Middle frontal gyrus (tissue), 1 donor: ENCODE results near the gene ABCF2.

Experiments
- DNase-seq: peaks from one replicate; pipeline ENCODE4 v3.0.0-alpha.2; 2015; ENCODE audit warnings: low spot score; ENCODE audit errors: extremely low spot score

Gene ABCF2

DNA sequence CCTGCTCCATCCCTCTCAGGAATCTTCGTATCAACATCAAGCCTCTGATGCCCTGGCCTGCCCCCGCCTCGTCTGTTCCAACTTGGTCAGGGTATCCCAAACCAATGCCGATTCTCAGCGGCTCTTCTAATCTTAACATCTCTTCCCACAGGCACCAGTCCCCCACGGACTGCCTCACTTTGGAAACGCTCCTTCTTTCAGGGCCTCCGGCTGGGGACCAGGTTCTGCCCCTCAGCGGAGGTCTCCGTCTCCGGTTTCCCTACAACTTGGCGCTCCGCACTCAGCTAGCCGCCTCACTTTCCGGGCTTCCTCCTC, 488 bp downstream of the ABCF2 start:
- no peak for DNase-seq

DNA sequence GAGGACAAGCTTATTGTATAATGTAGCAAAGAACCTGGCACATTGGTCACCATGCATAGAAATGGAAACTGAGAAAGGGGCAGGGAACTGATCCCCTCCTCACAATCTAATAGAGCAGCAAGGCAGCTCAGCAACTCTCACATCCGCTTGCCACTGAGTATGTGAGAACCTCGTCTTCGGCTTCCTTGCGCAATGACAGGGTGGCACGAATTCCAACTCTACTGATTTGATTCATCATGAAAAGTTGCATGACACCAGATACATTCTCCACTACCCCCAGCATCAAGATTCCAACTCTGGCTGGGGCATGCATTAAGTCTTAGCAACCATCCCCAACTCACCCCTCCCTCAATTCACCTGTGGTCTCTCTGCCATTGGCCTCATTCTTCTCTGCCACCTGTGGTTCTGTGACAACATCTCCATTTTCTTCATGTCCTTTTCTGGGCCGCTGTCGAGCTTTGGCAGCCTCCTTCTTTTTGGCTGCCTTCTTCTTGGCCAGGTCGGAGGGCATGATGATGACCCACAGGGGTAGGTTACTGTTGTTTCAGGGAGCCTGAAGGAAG, 976 bp downstream of the ABCF2 start:
- DNase-seq, result no peak

DNA sequence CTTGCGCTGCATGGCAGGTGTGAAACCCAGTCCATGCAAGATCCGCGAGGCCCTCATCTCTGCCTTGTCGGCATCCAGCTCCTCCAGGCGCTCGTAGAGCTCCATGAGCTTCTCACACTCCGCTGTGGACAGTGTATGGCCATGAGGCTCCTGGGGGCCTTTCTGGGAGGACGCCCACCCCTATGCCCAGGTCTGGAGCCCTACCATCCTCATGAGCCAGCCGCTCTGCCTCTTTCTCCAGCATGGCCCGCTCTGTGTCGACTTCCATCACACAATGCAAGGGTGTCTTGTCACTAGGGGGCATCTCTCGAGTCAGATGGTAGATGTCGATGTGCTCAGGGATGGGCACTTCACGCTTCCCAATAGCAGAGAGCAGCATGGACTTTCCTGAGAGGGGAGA, 3.3 kb downstream of the ABCF2 start:
- DNase-seq, result no peak

DNA sequence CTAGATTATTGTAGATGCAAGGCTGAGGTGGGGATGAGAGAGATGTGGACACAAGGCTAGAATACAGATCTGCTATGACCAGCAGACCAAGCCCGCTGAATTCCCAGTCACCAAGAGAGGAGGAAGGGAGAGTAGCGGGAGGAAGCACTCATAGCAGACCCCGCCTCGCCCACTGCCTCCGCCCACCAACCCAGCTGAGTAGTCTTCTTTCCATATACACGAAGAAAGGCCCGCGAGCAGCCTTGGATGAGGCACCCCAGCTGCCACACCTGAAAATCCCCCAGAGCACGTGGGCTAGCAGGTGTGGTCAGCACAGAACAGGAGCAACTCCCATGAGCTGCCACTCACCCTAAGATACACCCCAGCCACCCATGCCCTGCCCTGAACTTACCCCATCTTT, 8.8 kb downstream of the ABCF2 start:
- DNase-seq, result no peak

DNA sequence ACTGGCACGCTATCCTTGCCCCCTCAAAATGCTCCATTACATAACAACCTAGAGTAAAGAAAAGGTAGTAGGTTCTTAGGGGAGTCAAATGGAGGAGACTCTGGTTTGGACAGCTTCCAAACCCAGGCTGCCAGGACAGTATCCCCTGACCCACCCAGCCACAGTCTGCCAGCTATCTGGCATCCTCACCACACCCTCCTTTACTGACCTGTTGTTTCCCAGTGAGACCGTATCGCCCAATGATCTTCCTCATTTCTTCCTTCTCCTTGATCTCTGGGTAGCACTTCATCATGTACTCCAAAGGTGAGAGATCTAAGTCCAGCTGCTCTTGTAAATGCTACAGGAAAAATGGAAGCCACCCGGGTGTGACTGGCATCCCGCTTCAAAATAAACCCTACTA, 11.6 kb downstream of the ABCF2 start:
- no peak for DNase-seq

DNA sequence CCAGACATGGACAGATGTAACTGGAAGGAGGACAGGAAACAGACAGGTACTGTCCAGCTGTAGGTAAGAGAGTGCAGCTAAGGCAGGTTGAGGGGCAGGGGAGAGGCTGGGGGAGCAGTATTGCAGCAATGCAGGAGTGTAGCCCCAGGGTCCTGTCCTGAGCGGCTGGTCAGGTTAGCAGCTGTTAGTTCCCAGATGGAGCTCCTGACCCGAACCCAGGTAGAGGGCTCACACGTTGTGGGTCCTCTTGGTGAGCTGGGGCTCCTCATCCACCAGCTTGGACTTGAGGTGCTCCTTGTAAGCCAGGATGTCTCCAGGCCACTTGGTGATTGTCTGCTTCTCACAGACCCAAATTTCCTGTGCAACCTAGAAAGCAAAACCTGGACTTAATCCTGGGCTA, 13.2 kb downstream of the ABCF2 start:
- no peak for DNase-seq

DNA sequence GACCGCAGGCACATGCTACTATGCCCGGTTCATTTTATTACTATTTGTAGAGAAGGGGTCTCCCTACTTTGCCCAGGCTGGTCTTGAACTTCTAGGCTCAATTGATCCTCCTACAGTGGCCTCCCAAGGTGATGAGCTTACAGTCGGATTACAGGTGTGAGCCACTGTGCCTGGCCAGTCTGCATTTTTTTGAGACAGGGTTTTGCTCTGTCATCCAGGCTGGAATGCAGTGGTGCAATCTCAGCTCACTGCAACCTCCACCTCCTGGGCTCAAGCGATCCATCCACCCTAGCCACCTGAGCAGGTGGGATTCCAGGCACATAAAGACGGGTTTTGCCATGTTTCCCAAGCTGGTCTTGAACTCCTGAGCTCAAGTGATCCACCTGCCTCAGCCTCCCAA, 14.4 kb downstream of the ABCF2 start:
- no peak for DNase-seq

DNA sequence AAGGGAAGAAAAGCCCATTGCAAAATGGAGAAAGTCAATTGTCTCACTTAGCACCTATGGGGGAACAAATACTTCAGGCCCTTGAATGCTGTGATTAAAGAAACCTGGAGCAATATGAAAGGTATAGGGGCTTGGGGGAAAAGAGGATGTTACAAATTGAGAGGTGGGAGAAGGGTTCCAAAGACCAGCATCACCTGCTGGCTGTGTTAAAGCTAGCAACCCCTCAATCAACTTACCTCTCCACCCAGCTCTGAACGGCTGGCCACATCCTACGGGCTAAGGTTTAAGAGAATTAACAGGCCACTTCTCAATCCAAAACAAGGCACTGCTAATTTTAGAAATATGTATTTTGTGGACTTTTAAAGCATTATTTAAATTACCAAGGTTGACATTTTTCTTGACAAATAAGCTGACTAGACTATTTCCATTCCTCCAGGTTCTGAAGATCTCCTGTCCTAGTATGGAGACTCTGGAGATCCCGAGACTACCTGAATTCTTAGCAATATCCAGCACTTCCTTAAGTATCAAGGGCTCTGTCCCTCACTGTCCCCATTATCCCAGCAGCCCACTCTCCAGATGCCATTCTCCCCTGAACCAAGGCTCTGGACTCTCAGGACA, 15.7 kb downstream of the ABCF2 start:
- DNase-seq, result no peak

DNA sequence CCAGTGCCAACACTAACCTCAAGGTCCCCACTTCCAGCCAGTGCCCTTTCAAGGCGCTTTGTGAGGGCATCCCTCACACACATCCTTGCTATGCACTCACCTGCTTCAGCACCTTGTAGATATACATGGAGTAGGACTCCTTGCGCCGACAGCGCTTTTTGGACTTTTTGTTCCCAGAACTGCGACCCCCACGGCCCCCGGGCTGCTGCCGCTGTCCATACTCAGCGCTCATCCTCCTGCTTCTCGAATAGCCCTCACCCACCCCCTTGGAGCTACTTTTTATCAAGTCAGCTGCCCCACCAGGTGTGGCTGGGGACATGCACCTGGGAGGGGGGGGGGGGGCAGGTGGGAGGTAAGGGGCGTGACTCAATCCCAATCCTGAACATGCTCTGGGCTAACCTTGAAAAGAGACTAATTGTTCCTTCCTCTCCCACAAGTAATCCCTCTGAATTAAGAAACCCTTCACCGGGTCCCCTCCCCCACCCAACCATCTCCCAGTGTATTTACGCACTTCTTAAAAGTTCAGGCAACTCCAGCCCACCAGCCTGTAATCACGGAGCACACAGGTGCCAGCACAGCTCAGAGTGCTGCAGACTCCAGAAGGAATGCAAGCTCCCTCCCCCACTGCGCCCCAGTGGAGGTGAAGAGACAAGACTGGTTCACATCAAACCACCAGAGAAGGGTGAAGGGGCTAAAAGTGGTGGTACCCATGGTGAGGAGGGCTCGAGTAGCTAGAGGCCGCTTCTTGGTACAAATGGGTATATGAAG, 16.7 kb downstream of the ABCF2 start, which contains the start of gene H2BK1:
H2BK1 (minus strand) TSS at position 402 of the 768 bp plus-strand sequence; CDS start at position 232, 170 bp downstream.
- no peak for DNase-seq

DNA sequence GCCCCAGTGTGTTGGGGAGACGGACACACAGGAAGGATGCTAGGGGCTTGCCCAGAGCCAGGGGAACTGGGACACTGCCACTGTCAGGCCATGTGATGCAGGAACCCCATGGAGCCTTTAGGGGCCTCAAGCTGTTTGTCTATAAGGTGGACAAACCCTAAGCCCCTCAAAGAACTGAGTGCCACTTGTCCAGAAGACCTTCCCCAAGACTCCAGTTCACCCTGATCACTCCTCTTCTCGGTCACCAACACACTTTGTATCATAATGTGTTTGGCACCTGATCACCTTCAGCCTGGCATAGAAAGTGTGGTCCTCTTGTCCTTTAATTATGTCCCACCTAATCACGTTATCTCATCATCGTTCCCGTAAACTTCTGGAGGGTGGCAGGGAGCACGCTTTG, 17.4 kb downstream of the ABCF2 start:
- DNase-seq, result no peak

DNA sequence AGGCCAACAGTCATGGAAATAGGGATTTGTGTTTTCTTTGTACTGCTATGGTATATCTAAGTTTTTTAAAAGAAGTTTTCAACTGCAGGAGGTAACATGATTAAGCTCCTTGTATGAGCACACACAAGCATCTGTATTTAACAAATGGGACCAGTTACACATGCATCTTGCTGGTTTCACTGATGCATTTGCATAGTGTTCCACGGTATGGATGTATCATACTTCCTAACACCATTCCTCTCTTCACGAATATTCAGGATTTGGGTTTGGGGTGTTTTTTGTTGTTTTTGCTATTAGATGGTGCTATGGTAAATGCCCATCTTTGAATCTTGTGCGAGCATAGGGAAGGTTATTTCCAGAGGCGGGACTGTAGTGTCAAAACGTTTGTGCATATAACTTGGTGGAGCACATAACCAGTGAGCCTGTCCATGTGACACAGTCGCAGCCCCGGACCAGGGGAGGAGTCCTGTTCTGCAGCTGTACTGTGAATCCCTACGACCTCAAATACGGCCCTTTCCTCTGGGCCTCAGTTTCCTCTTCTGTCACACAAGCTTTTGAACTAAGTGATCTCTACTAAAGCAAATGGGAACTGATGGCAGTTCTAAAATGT, 18.6 kb downstream of the ABCF2 start:
- DNase-seq, result no peak

DNA sequence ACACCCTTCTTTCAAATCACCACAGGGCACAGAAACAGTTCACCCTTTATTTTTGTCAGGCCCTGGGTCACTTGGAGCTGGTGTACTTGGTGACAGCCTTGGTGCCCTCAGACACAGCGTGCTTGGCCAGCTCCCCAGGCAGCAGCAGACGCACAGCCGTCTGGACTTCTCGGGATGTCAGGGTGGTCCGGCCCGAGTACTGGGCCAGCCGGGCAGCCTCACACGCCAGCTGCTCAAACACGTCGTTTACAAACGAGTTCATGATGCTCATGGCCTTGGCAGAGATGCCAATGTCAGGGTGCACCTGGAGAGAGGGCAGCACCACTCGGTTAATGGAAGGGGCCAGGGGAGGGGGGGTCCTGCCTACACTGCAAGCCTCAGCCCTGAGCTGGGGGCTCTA, 19.2 kb downstream of the ABCF2 start:
- DNase-seq, result no peak

DNA sequence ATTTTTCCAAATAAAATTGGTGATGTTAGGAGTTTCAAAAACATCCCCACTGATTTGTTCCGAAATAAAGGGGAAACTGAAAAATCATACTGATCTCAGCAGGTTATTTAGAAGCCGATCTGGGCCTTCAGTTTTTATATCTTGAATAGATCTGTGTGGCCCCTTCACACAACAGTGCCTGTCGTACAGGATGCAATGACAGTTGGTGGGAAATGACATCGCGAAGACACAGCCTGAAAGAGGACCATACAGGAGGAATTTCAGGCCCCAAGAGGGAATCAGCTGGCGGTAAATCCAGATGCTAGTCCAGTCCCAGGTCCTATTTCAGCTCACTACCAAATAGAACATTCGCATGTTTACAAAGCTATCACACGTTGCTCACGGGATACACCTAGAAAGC, 19.7 kb downstream of the ABCF2 start:
- no peak for DNase-seq

DNA sequence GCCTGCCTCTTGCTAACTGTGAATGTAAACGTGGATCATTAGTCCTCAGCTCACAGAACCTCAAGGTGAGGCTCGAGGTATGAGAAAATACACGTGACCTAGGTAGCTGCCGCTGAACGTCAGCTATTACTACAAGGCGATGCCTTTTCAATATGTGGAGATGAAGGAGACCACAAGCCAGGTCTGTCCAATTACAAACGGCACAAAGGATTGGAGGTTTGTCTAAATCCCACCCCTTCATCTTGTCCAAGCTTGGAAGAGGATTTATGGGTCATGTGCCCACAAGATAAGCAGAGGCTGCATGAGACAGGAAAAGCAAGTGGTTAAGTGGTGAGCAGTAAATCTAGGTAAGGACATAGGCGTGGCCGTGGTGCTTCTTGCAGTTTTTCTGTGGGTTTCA, 20.1 kb downstream of the ABCF2 start:
- DNase-seq, result no peak

DNA sequence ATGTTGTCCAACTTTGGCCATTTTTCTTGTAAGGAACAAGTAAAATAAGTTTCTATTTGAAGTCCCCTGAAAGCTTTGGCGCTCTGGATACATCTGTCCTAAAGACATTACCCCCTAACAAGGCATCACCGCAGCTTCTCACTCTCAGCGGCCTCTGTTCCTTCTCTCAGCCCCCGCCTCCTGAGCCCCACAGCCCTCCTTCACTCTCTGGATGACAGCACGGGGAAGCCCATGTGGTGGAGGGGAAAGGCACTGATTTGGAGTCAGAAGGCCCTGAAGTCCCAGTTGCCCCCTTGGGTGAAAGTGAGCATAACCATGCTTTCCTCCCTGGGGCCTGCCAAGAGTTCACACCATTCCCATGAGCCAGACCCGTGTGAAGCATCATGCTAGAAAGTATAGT, 21.3 kb downstream of the ABCF2 start:
- no peak for DNase-seq

DNA sequence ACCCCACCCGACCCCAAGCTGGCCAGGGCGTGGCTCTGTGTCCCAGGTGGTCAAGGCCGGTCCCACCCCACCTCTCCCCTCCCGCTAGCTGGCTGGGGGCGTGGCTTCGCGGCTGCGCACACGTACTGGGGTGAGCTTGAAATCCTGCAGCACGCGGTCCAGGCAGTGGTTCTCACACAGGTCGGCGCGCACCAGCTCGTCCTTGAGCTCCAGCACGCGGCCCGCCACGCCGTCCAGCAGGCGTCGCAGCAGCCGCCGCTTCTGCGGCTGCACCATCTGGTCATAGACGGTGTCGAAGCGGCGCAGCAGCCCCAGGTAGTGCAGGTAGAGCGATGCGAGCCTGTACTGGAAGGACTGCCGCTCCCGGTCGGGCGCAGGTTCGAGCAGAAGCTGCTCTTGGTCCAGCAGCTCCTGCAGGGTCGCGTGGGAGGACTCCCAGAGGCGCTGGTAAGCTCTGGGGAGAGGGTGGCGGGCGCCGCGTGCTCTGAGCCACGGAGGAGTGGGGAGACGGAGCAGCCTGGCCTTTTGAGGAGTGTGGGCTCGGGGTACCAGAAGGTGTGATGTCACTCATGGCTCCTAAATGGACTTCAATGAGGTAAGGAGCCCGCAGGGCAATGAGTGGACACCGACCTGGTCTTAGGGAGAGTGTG, 22.5 kb downstream of the ABCF2 start:
- DNase-seq, result no peak

DNA sequence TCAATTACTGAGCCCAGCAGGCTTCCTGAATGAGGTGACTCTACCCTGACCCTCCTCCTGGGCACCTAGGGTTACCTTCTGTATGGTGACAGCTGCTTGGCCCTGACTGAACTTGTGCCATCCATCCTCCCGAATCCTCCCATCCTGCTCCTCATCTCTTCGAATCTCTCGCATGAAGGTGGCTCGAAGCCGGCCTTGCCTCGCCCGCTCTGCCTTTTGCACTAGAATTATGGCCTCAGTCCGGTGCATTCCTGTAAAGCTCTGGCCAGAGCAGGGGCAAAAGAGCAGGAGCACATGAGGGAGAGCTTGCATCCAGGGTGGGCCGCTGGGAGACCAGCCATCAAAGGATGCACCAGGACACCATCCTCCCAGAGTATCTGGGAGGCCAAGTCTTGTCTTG, 24.2 kb downstream of the ABCF2 start:
- no peak for DNase-seq

DNA sequence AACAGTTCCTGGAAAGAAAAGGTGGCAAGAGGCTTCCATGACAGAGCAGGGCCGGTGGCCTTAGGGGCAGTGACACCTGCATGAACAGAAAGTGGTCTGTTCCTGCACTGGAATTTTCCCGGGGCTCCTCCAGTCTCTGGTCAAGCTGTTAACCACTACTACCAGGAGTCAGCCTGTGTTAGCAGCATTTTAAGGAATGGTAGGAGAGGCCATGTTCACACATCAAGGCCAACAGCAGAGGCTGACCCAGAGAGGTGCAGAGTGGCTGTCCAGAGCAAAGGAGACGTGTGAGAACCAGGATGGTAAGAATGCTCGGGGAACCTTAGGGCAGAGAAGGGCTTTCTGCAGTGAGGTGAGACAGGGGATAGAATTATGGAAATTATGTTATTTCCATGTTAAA, 25.3 kb downstream of the ABCF2 start:
- no peak for DNase-seq

DNA sequence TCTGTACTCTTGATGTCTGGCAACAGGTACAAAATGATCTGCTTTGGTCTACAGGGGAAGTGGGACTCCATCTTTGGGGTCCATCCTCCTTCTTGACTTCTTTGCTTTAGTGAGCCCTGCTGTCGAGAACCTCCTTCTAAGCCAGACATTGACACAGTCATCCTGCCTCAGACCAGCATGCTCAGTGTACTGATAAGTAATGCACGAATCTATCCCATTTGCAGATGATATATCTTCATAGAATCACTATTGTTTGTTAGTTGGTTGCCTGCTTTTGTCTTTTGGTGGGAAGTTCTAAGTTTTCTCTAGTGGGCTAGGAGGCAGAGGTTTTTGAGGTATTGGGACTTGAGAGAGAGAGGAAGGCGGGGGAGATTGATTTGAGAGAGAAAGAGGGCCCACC, 25.7 kb downstream of the ABCF2 start:
- DNase-seq, result no peak

DNA sequence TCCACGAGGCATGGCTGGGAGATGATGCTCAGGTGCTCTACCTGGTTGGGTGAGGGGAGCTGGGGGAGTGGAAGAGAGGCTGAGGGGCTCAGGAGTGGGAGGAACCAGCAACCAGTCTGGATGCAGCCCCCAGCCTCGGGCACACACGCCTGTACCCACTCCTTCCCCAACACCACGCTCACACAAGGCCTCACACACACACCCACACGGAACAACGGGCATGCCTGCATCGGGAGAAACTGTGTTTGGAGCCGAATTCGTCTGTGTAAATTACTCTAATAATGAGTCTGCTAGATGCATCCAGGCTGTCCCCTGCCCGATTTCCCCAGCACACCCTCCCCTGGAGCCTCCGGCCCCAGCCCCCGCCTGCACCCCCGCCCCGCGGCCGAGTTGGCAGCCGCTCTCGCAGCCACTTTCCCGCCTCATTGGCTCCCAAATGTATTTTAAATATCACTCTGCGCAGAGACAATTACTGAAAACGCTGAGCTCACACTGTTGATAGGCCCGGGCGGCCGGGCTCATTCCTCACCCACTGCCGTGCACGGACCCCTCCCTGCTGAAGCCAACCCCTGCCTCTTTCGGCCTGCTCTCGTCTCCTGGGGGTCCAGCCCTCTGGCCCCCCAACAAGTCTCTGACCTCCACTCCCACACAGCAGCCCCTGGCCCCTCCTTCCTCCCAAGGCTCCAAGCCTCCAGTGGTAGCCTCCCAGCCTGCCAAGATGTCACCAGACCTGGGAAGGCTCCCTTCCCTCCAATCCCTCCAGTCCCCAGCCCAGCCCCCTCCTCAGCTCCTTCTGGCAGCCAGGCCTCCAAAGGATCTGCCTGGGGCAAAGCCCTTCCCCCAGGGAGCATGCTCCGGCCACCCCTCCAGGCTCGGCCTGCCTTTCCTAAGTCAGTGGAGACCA, 27.8 kb downstream of the ABCF2 start:
- DNase-seq, result no peak

DNA sequence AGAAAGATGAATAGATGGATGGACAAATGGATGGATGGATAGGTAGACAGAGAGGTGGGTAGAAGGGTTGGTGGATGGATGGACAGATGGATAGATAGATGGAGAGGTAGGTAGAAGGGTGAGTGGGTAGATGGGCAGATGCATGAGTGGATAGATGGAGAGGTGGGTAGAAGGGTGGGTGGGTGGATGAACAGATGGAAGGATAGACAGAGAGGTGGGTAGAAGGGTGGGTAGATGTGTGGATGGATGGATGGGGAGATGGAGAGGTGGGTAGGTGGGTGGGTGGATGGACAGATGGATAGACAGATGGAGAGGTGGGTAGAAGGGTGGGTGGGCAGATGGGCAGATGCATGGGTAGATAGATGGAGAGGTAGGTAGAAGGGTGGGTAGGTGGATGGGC, 29.1 kb downstream of the ABCF2 start:
- no peak for DNase-seq
